CD4-positive, alpha-beta T cell (primary cell): Measurements from ENCODE around the gene IQCE. TPM values are rescaled to one million over a fixed set of nuclear protein-coding genes. Genes with fewer than 3 reads are reported as not detected.
A peak's percentile ranks its signal among the peaks of the same experiment; 100 is the strongest.

Experiments
- ATAC-seq: fragments of 200-7000 bp; cut with Tn5 transposase; one replicate; pipeline ENCODE4 v1.10.0; 2022; ENCODE audit warnings: mild to moderate bottlenecking; ENCODE audit not compliant: poor library complexity
- CTCF ChIA-PET: fragments of 350-600 bp; sonication (Branson Sonifier 250); formaldehyde crosslinking; loops from one replicate; lab custom pipeline; 2021; ENCODE audit warnings: antibody characterized with exemption, inconsistent platforms; lab: Charles Lee
- POLR2A ChIA-PET: fragments of 350-600 bp; sonication (Branson Sonifier 250); formaldehyde crosslinking; loops from one replicate; lab custom pipeline; 2021; ENCODE audit warnings: antibody characterized with exemption, inconsistent platforms; lab: Charles Lee
- DNase-seq, 14 experiments: peaks; one replicate each; pipeline ENCODE4 v3.0.0-alpha.2; 2013 to 2020; ENCODE audit warnings: mixed read lengths in 2 of 14
- H3K27ac ChIP-seq, 2 donors: one replicate each; pipeline versions ENCODE4 v1.5.1 to v1.7.0; 2013; ENCODE audit warnings: low read length in 2 of 2, low read depth in 1 of 2, mild to moderate bottlenecking in 1 of 2
- H3K27me3 ChIP-seq, 2 experiments: 1 replicate in 1 of 2; 2 replicates in 1 of 2; pipeline versions ENCODE4 v1.6.1 to v1.7.0; 2013; ENCODE audit warnings: low read length in 2 of 2, control low read depth in 1 of 2, mild to moderate bottlenecking in 1 of 2, moderate library complexity in 1 of 2; ENCODE audit not compliant: insufficient read depth in 2 of 2, control insufficient read depth in 1 of 2
- H3K36me3 ChIP-seq: one replicate; pipeline ENCODE4 v1.6.1; 2013; ENCODE audit warnings: low read length, control low read depth; ENCODE audit not compliant: insufficient read depth
- H3K4me1 ChIP-seq: one replicate; pipeline ENCODE4 v1.6.1; 2013; ENCODE audit warnings: low read length, control low read depth; ENCODE audit not compliant: insufficient read depth
- H3K4me3 ChIP-seq: one replicate; pipeline ENCODE4 v1.5.1; 2013; ENCODE audit warnings: mild to moderate bottlenecking, low read length, moderate library complexity
- H3K9me3 ChIP-seq, 2 experiments: 1 replicate in 1 of 2; 2 replicates in 1 of 2; pipeline versions ENCODE4 v1.6.1 to v1.7.0; 2013; ENCODE audit warnings: low read length in 2 of 2, mild to moderate bottlenecking in 2 of 2, control low read depth in 1 of 2, moderate library complexity in 1 of 2; ENCODE audit not compliant: control insufficient read depth in 1 of 2, insufficient read depth in 1 of 2
- H3K27ac Mint-ChIP-seq: one replicate; pipeline ENCODE4 v1.8.0; 2020; ENCODE audit warnings: mixed read lengths
- H3K27me3 Mint-ChIP-seq: one replicate; pipeline ENCODE4 v1.8.0; 2021; ENCODE audit warnings: mixed read lengths
- H3K36me3 Mint-ChIP-seq: one replicate; pipeline ENCODE4 v1.8.0; 2021; ENCODE audit warnings: low read depth, mixed read lengths
- H3K4me1 Mint-ChIP-seq: one replicate; pipeline ENCODE4 v1.8.0; 2021; ENCODE audit warnings: low read depth, mixed read lengths
- H3K4me3 Mint-ChIP-seq: one replicate; pipeline ENCODE4 v1.8.0; 2020; ENCODE audit warnings: mild to moderate bottlenecking, mixed read lengths
- H3K9me3 Mint-ChIP-seq: one replicate; pipeline ENCODE4 v1.8.0; 2020; ENCODE audit warnings: mixed read lengths
- CTCF ChIP-seq: fragments of 200-600 bp; IDR thresholded peaks from one replicate; pipeline ENCODE4 v1.8.0; 2022; ENCODE audit warnings: antibody characterized with exemption, mild to moderate bottlenecking
- intact Hi-C, 2 experiments: fragments of 100-400 bp; cut with DNase I in 1 of 2; cut with micrococcal nuclease in 1 of 2; formaldehyde crosslinking; loops; one replicate each; pipeline versions ENCODE4 v1.15.1 to v1.9.0; 2023 to 2025; cut with DNase I, micrococcal nuclease
- polyA plus RNA-seq, 2 donors: library from polyadenylated mRNA; unstranded; fragments of 120-200 nt; gene quantifications; one replicate each; pipeline ENCODE4 v1.2.1, GENCODE V29; 2013
- total RNA-seq, 174 experiments: library from RNA in 2 of 174; stranded (reverse) in 2 of 174; gene quantifications; one replicate each; pipeline ENCODE4 v1.2.3 and lab custom pipeline; 2021 to 2026

The IQCE gene
- total RNA-seq = 1 to 10 TPM; 4.3 to 5.6 TPM
- polyA plus RNA-seq (2013, experiment 1 of 2) = 5.0 TPM
- 4.8 TPM for polyA plus RNA-seq (2013, experiment 2 of 2)
- total RNA-seq (lab: John Stamatoyannopoulos, UW) = 6.3 to 32.2 (median 17.8) reads per million in 172 experiments

GRCh38 chr7:2558629-2559282, at the start of gene IQCE:
Gene IQCE, plus strand, starts transcription at chr7:2558979. Its CDS starts 203 bp downstream, at chr7:2559182.
- H3K9me3 ChIP-seq = no peaks in the 10 kb centered on the region
- TF ChIP-seq CTCF = no peak
- H3K9me3 Mint-ChIP-seq = no peaks in the 10 kb centered on the region
- ChIA-PET CTCF (interaction anchor here (0.9 to 1.3 kb wide), 2 partner anchors 12 to 90 kb away, joined by 3 read pairs; no protein-coding TSS in a partner anchor), POLR2A (interaction anchor here (1.0 to 1.5 kb wide), 3 partner anchors 31 to 72 kb away, joined by 3 to 5 read pairs (median 5); no protein-coding TSS in a partner anchor)
- H3K27me3 Mint-ChIP-seq = no peaks in the 10 kb centered on the region
- H3K4me1 Mint-ChIP-seq = peaks cover 33% of the 10 kb centered on the region
- no peaks in the 10 kb centered on the region for H3K36me3 ChIP-seq
- H3K27me3 ChIP-seq = no peaks in the 10 kb centered on the region
- peak; percentile 78 to 93 (median 89) for DNase-seq
- no peaks in the 10 kb centered on the region for H3K36me3 Mint-ChIP-seq
- peak within 1 kb of the TSS; percentile 88 for H3K4me3 Mint-ChIP-seq
- peak within 1 kb of the TSS in 1 of 2 donors; percentile 29 for H3K27ac ChIP-seq
- peaks cover 39% of the 10 kb centered on the region for H3K4me1 ChIP-seq
- intact Hi-C loops = loop anchor here (2.0 to 5.0 kb wide), 5 partner anchors 50 to 986 kb away; partner anchors contain the start of genes CHST12 (in 1 of the 2), EIF3B (in 1 of the 2), MAD1L1 (in 1 of the 2) and PSMG3 (in 1 of the 2)
- H3K27ac Mint-ChIP-seq = peak within 1 kb of the TSS; percentile 36
- H3K4me3 ChIP-seq = peak within 1 kb of the TSS; percentile 62
- ATAC-seq = peak; percentile 36

- intact Hi-C loops = loop anchor here (1.0 to 2.0 kb wide), 3 partner anchors 10 to 49 kb away; partner anchors contain the start of genes IQCE (in 1 of the 2) and LFNG (in 1 of the 2)
- CTCF ChIA-PET = interaction anchor here (0.7 to 1.0 kb wide), 2 partner anchors 11 to 46 kb away, joined by 3 read pairs; partner anchors contain the start of gene BRAT1
These were observed 49.4 kb upstream of the IQCE start for GRCh38 chr7:2509298-2509906.

More at GRCh38 chr7:2509298-2509906, 49.4 kb upstream of the IQCE start:
- POLR2A ChIA-PET = interaction anchor here (1.0 to 6.3 kb wide), 7 partner anchors 8 to 569 kb away, joined by 3 to 218 read pairs (median 5); partner anchors contain the start of gene LFNG
- Histone ChIP-seq H3K27me3 (no peaks in the 10 kb centered on the region), H3K36me3 (no peaks in the 10 kb centered on the region), H3K9me3 (no peaks in the 10 kb centered on the region), H3K4me1 (peaks cover 74% of the 10 kb centered on the region), H3K27ac (peak overlapping the region; percentile 85 to 97), H3K4me3 (peak overlapping the region; percentile 47)
- TF ChIP-seq CTCF = no peak
- H3K4me3 Mint-ChIP-seq = peak overlapping the region; percentile 78
- peaks cover 68% of the 10 kb centered on the region for H3K4me1 Mint-ChIP-seq
- H3K27ac Mint-ChIP-seq = peak overlapping the region; percentile 98
- no peaks in the 10 kb centered on the region for H3K36me3 Mint-ChIP-seq
- DNase-seq (peak in 1 of 14 experiments; percentile 42), ATAC-seq (no peak)
- H3K27me3 Mint-ChIP-seq = no peaks in the 10 kb centered on the region
- H3K9me3 Mint-ChIP-seq = no peaks in the 10 kb centered on the region
